ENCODE data around the gene MSI2. TPM values are rescaled to one million over a fixed set of nuclear protein-coding genes. Genes with fewer than 3 reads are reported as not detected.

MSI2 gene
- total RNA-seq, 1 donor from 2014 or later: 26.6 TPM

- DNase-seq (ENCODE audit: low read depth): no peak
- no peak for TF ChIP-seq CTCF (conservative IDR thresholded peaks at IDR 0.05; ENCODE audit: low read depth, low read length)
- no peak overlapping the region for H3K4me3 ChIP-seq (ENCODE audit: low read depth, low read length)
These were observed 366.5 kb downstream of the MSI2 start for GRCh38 chr17:57622683-57623433.

GRCh38 chr17:57623620-57624019 is 367.3 kb downstream of the MSI2 start:
- TF ChIP-seq CTCF (conservative IDR thresholded peaks at IDR 0.05; ENCODE audit: low read depth, low read length): no peak
- H3K4me3 ChIP-seq (ENCODE audit: low read depth, low read length): no peak overlapping the region
- DNase-seq (ENCODE audit: low read depth): no peak

GRCh38 chr17:57624386-57624785 is 368.1 kb downstream of the MSI2 start:
- no peak for TF ChIP-seq CTCF (conservative IDR thresholded peaks at IDR 0.05; ENCODE audit: low read depth, low read length)
- no peak overlapping the region for H3K4me3 ChIP-seq (ENCODE audit: low read depth, low read length)
- DNase-seq (ENCODE audit: low read depth): peak; percentile 35

- no peak for DNase-seq (ENCODE audit: low read depth)
- no peak overlapping the region for H3K4me3 ChIP-seq (ENCODE audit: low read depth, low read length)
- TF ChIP-seq CTCF (conservative IDR thresholded peaks at IDR 0.05; ENCODE audit: low read depth, low read length): no peak
These were observed 369.2 kb downstream of the MSI2 start for GRCh38 chr17:57625511-57625910.

GRCh38 chr17:57625957-57626356 is 369.6 kb downstream of the MSI2 start:
- no peak overlapping the region for H3K4me3 ChIP-seq (ENCODE audit: low read depth, low read length)
- DNase-seq (ENCODE audit: low read depth): no peak
- no peak for TF ChIP-seq CTCF (conservative IDR thresholded peaks at IDR 0.05; ENCODE audit: low read depth, low read length)

- H3K4me3 ChIP-seq (ENCODE audit: low read depth, low read length): no peak overlapping the region
- no peak for DNase-seq (ENCODE audit: low read depth)
- no peak for TF ChIP-seq CTCF (conservative IDR thresholded peaks at IDR 0.05; ENCODE audit: low read depth, low read length)
These were observed 370.3 kb downstream of the MSI2 start for GRCh38 chr17:57626520-57627210.
